Mucosa of rectum (tissue), 2 donors: ENCODE results near the gene ZNF136.
A peak's percentile ranks its signal among the peaks of the same experiment; 100 is the strongest.

Source experiments
- H3K27ac ChIP-seq, 2 donors: one replicate each; pipeline ENCODE4 v1.7.0; 2013; ENCODE audit warnings: inconsistent platforms in 2 of 2, low read depth in 2 of 2, low read length in 2 of 2
- H3K27me3 ChIP-seq, 2 donors: one replicate each; pipeline ENCODE4 v1.7.0; 2013; ENCODE audit warnings: low read length in 2 of 2; ENCODE audit not compliant: control insufficient read depth in 2 of 2, insufficient read depth in 2 of 2
- H3K36me3 ChIP-seq, 2 donors: one replicate each; pipeline ENCODE4 v1.7.0; 2013; ENCODE audit warnings: low read length in 2 of 2; ENCODE audit not compliant: control insufficient read depth in 2 of 2, insufficient read depth in 2 of 2
- H3K4me1 ChIP-seq, 2 donors: one replicate each; pipeline ENCODE4 v1.7.0; 2013; ENCODE audit warnings: low read length in 2 of 2, mild to moderate bottlenecking in 1 of 2; ENCODE audit not compliant: control insufficient read depth in 2 of 2, insufficient read depth in 2 of 2
- H3K4me3 ChIP-seq, 2 donors: one replicate each; pipeline ENCODE4 v1.7.0; 2013; ENCODE audit warnings: low read length in 2 of 2
- H3K9ac ChIP-seq, 2 donors: one replicate each; pipeline ENCODE4 v1.7.0; 2013; ENCODE audit warnings: low read length in 2 of 2, low read depth in 1 of 2, mild to moderate bottlenecking in 1 of 2
- H3K9me3 ChIP-seq, 2 donors: one replicate each; pipeline ENCODE4 v1.7.0; 2013; ENCODE audit warnings: low read length in 2 of 2; ENCODE audit not compliant: control insufficient read depth in 2 of 2
- donor health status: healthy.
- donor health status: Normal muscosa, but diverticular disease.

ZNF136 gene

DNA sequence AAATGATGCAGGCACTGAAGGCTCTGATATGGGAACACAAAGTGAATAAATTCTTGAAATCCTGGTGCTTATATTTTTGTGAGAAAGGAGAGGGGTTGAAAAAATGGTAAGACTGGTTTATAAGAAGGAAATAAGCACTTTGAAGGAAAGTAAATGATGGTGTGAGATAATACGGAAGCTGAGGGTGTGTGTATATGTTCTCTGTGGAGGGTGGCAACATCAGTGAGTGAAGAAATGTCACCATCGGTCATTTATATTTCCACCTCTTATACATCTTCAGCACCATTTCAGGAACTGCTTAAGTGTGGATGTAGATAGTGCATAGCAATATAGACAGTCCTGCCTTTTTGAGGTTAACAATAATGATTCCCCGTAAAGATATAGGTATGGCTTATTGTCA, 17.5 kb downstream of the ZNF136 start:
- Histone ChIP-seq H3K27me3 (no peaks in the 10 kb centered on the region), H3K36me3 (peaks cover 17 to 20% of the 10 kb centered on the region in 2 donors), H3K27ac (no peak overlapping the region), H3K9me3 (peaks cover 23 to 32% of the 10 kb centered on the region in 2 donors), H3K4me1 (no peaks in the 10 kb centered on the region), H3K4me3 (no peak overlapping the region), H3K9ac (no peak overlapping the region)

DNA sequence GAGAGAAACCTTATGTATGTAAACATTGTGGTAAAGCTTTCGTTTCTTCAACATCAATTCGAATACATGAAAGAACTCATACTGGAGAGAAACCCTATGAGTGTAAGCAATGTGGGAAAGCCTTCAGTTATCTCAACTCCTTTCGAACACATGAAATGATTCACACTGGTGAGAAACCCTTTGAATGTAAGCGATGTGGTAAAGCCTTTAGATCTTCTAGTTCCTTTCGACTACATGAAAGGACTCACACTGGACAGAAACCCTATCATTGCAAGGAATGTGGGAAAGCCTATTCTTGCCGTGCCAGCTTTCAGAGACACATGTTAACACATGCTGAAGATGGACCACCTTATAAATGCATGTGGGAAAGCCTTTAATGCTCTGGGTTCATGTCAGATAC, 24.7 kb downstream of the ZNF136 start:
- Histone ChIP-seq H3K27me3 (no peaks in the 10 kb centered on the region), H3K4me1 (no peaks in the 10 kb centered on the region), H3K9me3 (peaks cover 55 to 60% of the 10 kb centered on the region in 2 donors), H3K27ac (no peak overlapping the region), H3K9ac (no peak overlapping the region), H3K4me3 (peak overlapping the region in 1 of 2 donors; percentile 34), H3K36me3 (peaks cover 42 to 56% of the 10 kb centered on the region in 2 donors)

GRCh38 chr19:12194827-12195731, 32.2 kb downstream of the ZNF136 start:
- Histone ChIP-seq H3K9me3 (peaks cover 7 to 12% of the 10 kb centered on the region in 2 donors), H3K4me1 (peaks cover 0 to 6% of the 10 kb centered on the region in 2 donors), H3K27ac (no peak overlapping the region), H3K9ac (peak overlapping the region; percentile 11 to 14), H3K4me3 (peak overlapping the region; percentile 37 to 71), H3K27me3 (no peaks in the 10 kb centered on the region), H3K36me3 (peaks cover 4 to 13% of the 10 kb centered on the region in 2 donors)

- peaks cover 0 to 2% of the 10 kb centered on the region in 2 donors for H3K9me3 ChIP-seq
- no peaks in the 10 kb centered on the region for H3K27me3 ChIP-seq
- no peak overlapping the region for H3K4me3 ChIP-seq
- H3K9ac ChIP-seq: no peak overlapping the region
- peaks cover 0 to 6% of the 10 kb centered on the region in 2 donors for H3K4me1 ChIP-seq
- H3K27ac ChIP-seq: no peak overlapping the region
- H3K36me3 ChIP-seq: no peaks in the 10 kb centered on the region
Observed at GRCh38 chr19:12198136-12198535, 35.2 kb downstream of the ZNF136 start.

DNA sequence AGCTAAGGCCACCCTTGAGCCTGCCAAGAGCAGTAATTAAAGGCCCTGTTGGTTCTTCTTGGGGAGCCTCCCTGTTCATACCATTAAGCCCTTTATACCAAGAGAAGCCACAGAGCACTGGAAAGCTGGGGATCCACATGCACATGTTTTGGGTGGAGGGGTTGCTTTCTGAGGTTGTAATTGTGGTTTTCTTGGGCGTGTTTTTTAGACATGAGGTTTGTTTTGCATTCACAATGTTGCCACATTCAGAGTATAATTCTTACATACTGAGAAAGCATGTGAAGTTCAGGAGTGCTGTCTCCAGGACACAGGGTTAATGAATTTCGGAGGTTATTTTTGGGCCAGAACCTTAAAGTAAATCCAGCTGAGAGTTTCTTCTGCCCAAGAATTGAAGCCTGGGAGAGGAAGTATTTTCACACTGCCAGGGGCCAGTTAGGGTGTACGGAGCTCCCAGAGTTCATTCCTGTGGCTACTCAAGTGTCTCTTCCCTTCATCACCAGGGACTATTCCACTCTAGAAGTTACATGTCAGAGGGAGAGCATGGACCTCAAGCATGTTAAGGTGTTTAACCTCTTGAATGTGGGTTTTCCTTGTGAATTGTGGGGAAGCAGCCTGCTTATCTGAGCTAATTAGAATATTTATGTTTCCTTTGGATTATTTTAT, 37.0 kb downstream of the ZNF136 start:
- Histone ChIP-seq H3K9ac (no peak overlapping the region), H3K27me3 (no peaks in the 10 kb centered on the region), H3K36me3 (no peaks in the 10 kb centered on the region), H3K9me3 (peaks cover 0 to under 1% of the 10 kb centered on the region in 2 donors), H3K4me1 (peaks cover 0 to 6% of the 10 kb centered on the region in 2 donors), H3K4me3 (no peak overlapping the region), H3K27ac (no peak overlapping the region)

GRCh38 chr19:12202250-12202649, 39.4 kb downstream of the ZNF136 start:
- no peak overlapping the region for H3K27ac ChIP-seq
- H3K27me3 ChIP-seq: no peaks in the 10 kb centered on the region
- peaks cover 0 to 7% of the 10 kb centered on the region in 2 donors for H3K9me3 ChIP-seq
- no peaks in the 10 kb centered on the region for H3K4me1 ChIP-seq
- no peak overlapping the region for H3K9ac ChIP-seq
- no peak overlapping the region for H3K4me3 ChIP-seq
- peaks cover 0 to 2% of the 10 kb centered on the region in 2 donors for H3K36me3 ChIP-seq

- Histone ChIP-seq H3K9ac (no peak overlapping the region), H3K4me1 (no peaks in the 10 kb centered on the region), H3K9me3 (peaks cover 7 to 25% of the 10 kb centered on the region in 2 donors), H3K27ac (no peak overlapping the region), H3K4me3 (no peak overlapping the region), H3K36me3 (peaks cover 0 to 2% of the 10 kb centered on the region in 2 donors), H3K27me3 (no peaks in the 10 kb centered on the region)
Observed at GRCh38 chr19:12205296-12205695, 42.4 kb downstream of the ZNF136 start.

- Histone ChIP-seq H3K9ac (no peak overlapping the region), H3K4me1 (no peaks in the 10 kb centered on the region), H3K36me3 (peaks cover 0 to 2% of the 10 kb centered on the region in 2 donors), H3K4me3 (no peak overlapping the region), H3K27me3 (no peaks in the 10 kb centered on the region), H3K27ac (no peak overlapping the region), H3K9me3 (peaks cover 7 to 29% of the 10 kb centered on the region in 2 donors)
Observed at GRCh38 chr19:12208221-12208620, 45.3 kb downstream of the ZNF136 start.

- H3K9me3 ChIP-seq: peaks cover 2 to 12% of the 10 kb centered on the region in 2 donors
- no peak overlapping the region for H3K4me3 ChIP-seq
- no peak overlapping the region for H3K27ac ChIP-seq
- no peaks in the 10 kb centered on the region for H3K4me1 ChIP-seq
- H3K27me3 ChIP-seq: no peaks in the 10 kb centered on the region
- H3K36me3 ChIP-seq: no peaks in the 10 kb centered on the region
- H3K9ac ChIP-seq: no peak overlapping the region
Observed at GRCh38 chr19:12217332-12217731, 54.4 kb downstream of the ZNF136 start.

DNA sequence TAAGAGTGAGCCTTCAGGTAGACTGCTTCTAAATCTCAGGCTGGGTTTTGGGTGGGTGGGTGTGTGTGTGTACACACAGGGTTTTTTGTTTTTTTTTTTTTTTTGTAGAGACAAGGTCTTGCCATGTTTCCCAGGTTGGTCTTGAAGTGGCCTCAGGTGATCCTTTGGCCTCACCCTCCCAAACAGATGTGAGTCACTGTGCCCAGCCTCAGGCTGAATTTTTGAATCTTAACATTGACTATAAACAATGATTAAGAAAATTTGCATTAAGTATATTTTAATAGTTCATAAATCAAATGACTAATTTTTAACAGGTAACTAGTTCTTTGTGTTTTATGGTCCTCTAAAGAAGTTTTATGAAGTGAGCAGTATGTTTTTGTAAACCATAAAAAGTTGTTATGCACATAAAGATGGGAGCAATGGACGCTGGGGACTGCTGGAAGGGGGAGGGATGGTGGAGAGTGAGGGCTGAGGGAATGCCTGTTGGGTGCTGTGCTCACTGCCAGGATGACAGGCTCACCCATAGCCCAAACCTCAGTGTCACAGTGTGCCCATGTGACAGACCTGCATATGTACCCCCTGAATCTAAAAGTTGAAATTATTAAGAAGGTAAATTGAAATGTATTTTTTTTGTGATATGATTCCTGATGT, 60.2 kb downstream of the ZNF136 start:
- H3K9ac ChIP-seq: no peak overlapping the region
- peaks cover 0 to 3% of the 10 kb centered on the region in 2 donors for H3K9me3 ChIP-seq

More for the DNA sequence above, 60.2 kb downstream of the ZNF136 start:
- H3K27me3 ChIP-seq: no peaks in the 10 kb centered on the region
- H3K4me3 ChIP-seq: no peak overlapping the region
- peaks cover 0 to 2% of the 10 kb centered on the region in 2 donors for H3K36me3 ChIP-seq
- H3K4me1 ChIP-seq: no peaks in the 10 kb centered on the region
- no peak overlapping the region for H3K27ac ChIP-seq
